ENCODE measurements around the gene RGL1. TPM values are rescaled to one million over a fixed set of nuclear protein-coding genes. Genes with fewer than 3 reads are reported as not detected.
A peak's percentile ranks its signal among the peaks of the same experiment; 100 is the strongest.

RGL1 gene
- total RNA-seq, 1 donor from 2014 or later, result 5.9 TPM

DNA sequence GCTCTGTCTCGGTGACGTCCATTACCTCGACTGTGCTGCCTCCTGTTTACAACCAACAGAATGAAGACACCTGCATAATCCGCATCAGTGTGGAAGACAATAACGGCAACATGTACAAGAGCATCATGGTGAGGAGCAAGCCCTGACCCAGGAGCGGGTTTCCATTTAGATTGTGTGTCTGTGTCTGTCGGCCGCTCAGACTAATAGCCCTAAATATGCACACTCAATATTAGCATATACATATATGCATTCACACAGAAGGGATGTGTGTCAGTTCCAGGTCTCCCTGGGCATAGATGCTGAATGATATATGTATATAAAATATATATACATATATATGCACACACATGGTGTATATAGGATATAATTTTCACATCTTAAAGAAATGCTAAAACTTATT lies 111.7 kb downstream of the RGL1 start:
- H3K36me3 Mint-ChIP-seq (ENCODE audit: insufficient read depth), result peaks cover 5% of the 10 kb centered on the region
- H3K4me1 Mint-ChIP-seq (ENCODE audit: low read depth), result peaks cover 4% of the 10 kb centered on the region
- DNase-seq (ENCODE audit: low spot score, unreplicated experiment), result no peak
- no peaks in the 10 kb centered on the region for H3K27me3 Mint-ChIP-seq
- H3K27ac Mint-ChIP-seq, result no peak overlapping the region
- TF ChIP-seq, protein P1, sequence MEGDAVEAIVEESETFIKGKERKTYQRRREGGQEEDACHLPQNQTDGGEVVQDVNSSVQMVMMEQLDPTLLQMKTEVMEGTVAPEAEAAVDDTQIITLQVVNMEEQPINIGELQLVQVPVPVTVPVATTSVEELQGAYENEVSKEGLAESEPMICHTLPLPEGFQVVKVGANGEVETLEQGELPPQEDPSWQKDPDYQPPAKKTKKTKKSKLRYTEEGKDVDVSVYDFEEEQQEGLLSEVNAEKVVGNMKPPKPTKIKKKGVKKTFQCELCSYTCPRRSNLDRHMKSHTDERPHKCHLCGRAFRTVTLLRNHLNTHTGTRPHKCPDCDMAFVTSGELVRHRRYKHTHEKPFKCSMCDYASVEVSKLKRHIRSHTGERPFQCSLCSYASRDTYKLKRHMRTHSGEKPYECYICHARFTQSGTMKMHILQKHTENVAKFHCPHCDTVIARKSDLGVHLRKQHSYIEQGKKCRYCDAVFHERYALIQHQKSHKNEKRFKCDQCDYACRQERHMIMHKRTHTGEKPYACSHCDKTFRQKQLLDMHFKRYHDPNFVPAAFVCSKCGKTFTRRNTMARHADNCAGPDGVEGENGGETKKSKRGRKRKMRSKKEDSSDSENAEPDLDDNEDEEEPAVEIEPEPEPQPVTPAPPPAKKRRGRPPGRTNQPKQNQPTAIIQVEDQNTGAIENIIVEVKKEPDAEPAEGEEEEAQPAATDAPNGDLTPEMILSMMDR (IDR thresholded peaks at IDR 0.05; ENCODE audit: unreplicated experiment), result no peak
- no peak overlapping the region for H3K4me3 Mint-ChIP-seq (ENCODE audit: low read depth)
- no peaks in the 10 kb centered on the region for H3K9me3 Mint-ChIP-seq (ENCODE audit: low read depth)

DNA sequence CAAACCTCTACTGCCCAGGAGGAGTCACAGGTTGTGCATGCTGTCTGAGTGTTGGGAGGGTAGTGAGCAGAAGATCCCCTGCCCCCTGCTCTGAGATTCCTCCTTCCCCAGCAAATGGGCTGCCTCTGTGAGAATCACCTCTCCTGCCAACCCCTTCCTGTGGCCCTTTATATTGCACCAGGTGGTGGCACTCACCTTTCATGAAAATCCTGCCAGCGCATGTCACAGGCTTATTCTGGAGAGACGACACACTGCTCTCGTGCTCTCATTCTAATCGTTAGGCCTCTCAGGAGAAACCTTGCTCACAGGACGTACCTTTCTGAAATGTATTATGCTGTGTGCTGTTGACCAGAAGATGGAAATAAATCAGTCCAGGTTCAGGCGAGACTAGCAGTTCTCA lies 113.7 kb downstream of the RGL1 start:
- Mint-ChIP-seq H3K36me3 (ENCODE audit: insufficient read depth) (peaks cover 3% of the 10 kb centered on the region), H3K4me3 (ENCODE audit: low read depth) (no peak overlapping the region), H3K27ac (no peak overlapping the region), H3K27me3 (no peaks in the 10 kb centered on the region), H3K4me1 (ENCODE audit: low read depth) (peaks cover 4% of the 10 kb centered on the region), H3K9me3 (ENCODE audit: low read depth) (no peaks in the 10 kb centered on the region)
- no peak for DNase-seq (ENCODE audit: low spot score, unreplicated experiment)
- TF ChIP-seq, protein P1 (IDR thresholded peaks at IDR 0.05; ENCODE audit: unreplicated experiment), result no peak

DNA sequence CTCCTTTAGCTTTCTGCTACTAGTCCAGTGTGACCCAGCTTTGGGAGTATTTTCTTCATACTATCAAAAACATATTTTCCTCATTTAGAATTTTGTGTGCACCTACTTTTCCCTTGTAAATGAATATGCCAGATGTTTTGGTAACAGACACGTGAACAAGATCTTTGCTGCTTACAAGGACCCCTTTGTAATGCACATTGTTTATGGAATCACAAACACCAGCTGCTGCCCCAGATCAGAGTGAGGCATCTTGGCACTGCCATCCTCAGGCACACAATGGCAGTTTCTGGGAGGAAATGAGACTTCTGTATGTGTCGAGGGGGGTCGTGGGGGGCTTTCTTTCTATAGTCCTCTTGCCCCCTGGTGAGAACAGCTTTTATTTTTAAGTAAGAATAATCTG lies 115.7 kb downstream of the RGL1 start:
- Mint-ChIP-seq H3K36me3 (ENCODE audit: insufficient read depth) (peaks cover 8% of the 10 kb centered on the region), H3K9me3 (ENCODE audit: low read depth) (no peaks in the 10 kb centered on the region), H3K27ac (no peak overlapping the region), H3K27me3 (no peaks in the 10 kb centered on the region), H3K4me1 (ENCODE audit: low read depth) (peaks cover 2% of the 10 kb centered on the region), H3K4me3 (ENCODE audit: low read depth) (no peak overlapping the region)
- DNase-seq (ENCODE audit: low spot score, unreplicated experiment), result no peak
- TF ChIP-seq, protein P1 (IDR thresholded peaks at IDR 0.05; ENCODE audit: unreplicated experiment), result no peak

DNA sequence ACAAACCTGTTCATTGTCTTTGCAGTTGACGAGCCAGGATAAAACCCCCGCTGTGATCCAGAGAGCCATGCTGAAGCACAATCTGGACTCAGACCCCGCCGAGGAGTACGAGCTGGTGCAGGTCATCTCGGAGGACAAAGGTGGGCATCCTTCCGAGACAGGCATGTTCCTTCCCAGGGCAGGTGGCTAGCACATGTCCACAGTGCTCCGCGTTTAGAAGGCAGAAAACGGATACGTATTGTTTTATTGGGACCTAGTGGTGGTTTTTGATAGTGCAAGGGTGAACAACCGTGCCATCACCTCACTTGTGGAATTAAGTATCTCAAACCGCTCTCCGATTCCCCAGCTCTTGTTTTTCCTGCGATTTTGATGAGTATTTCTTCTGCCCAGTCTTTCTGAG lies 117.3 kb downstream of the RGL1 start:
- Mint-ChIP-seq H3K9me3 (ENCODE audit: low read depth) (no peaks in the 10 kb centered on the region), H3K4me1 (ENCODE audit: low read depth) (peaks cover 2% of the 10 kb centered on the region), H3K27me3 (no peaks in the 10 kb centered on the region), H3K36me3 (ENCODE audit: insufficient read depth) (peaks cover 11% of the 10 kb centered on the region), H3K4me3 (ENCODE audit: low read depth) (no peak overlapping the region), H3K27ac (no peak overlapping the region)
- TF ChIP-seq, protein P1 (IDR thresholded peaks at IDR 0.05; ENCODE audit: unreplicated experiment), result peak; percentile 26
- no peak for DNase-seq (ENCODE audit: low spot score, unreplicated experiment)

DNA sequence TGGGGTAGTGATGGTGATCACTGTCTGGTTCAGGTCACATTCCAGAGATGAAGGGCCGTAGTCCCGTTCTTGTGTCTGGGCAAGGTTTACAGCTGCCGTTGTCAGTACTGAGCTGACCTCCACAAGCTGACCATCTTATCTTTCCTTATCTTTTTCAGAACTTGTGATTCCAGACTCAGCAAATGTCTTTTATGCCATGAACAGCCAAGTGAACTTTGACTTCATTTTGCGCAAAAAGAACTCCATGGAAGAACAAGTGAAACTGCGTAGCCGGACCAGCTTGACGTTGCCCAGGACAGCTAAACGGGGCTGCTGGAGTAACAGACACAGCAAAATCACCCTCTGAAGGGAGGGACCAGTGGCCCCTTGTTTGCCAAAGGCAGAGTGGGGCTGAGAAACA lies 121.0 kb downstream of the RGL1 start:
- Mint-ChIP-seq H3K27me3 (no peaks in the 10 kb centered on the region), H3K4me1 (ENCODE audit: low read depth) (peaks cover 2% of the 10 kb centered on the region), H3K9me3 (ENCODE audit: low read depth) (no peaks in the 10 kb centered on the region), H3K36me3 (ENCODE audit: insufficient read depth) (peaks cover 11% of the 10 kb centered on the region), H3K4me3 (ENCODE audit: low read depth) (no peak overlapping the region), H3K27ac (no peak overlapping the region)
- no peak for DNase-seq (ENCODE audit: low spot score, unreplicated experiment)
- TF ChIP-seq, protein P1 (IDR thresholded peaks at IDR 0.05; ENCODE audit: unreplicated experiment), result no peak
